Tibial nerve (tissue), 3 donors: ENCODE measurements around the gene CUX1.

Source experiments
- POLR2A ChIP-seq, 2 donors: fragments of 450-650 bp; IDR thresholded peaks; one replicate each; pipeline ENCODE4 v1.6.1; 2017; ENCODE audit warnings: antibody characterized with exemption in 2 of 2, mild to moderate bottlenecking in 2 of 2, moderate library complexity in 2 of 2
- TF ChIP-seq, protein P1 (sequence below), 5 experiments: fragments of 200-600 bp in 3 of 5; fragments of 450-650 bp in 2 of 5; sonication (generic) in 3 of 5; IDR thresholded peaks; one replicate each; pipeline ENCODE4 v1.5.1; 2016 to 2019; ENCODE audit warnings: antibody characterized with exemption in 5 of 5, mild to moderate bottlenecking in 3 of 5, moderate library complexity in 2 of 5

DNA sequence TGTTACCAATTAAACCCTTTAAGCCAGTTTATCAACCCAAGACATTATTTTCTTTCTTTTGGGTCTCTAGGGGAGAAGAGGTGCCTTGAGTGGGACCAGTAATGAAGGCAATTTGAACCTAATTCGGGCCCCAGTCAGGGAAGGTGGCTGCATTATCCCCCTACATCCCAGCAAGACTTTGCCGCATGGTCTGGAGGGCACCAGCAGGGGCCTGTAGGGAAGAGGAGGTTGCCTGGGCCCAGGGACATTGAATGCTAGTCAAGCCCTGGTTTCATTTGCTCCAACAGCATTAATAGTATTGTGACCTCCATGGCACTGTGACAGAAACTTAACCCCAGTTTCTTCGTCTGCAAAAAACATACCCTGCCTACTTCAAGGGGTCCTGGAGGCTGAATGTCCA lies 108.8 kb downstream of the CUX1 start:
- TF ChIP-seq, protein P1, sequence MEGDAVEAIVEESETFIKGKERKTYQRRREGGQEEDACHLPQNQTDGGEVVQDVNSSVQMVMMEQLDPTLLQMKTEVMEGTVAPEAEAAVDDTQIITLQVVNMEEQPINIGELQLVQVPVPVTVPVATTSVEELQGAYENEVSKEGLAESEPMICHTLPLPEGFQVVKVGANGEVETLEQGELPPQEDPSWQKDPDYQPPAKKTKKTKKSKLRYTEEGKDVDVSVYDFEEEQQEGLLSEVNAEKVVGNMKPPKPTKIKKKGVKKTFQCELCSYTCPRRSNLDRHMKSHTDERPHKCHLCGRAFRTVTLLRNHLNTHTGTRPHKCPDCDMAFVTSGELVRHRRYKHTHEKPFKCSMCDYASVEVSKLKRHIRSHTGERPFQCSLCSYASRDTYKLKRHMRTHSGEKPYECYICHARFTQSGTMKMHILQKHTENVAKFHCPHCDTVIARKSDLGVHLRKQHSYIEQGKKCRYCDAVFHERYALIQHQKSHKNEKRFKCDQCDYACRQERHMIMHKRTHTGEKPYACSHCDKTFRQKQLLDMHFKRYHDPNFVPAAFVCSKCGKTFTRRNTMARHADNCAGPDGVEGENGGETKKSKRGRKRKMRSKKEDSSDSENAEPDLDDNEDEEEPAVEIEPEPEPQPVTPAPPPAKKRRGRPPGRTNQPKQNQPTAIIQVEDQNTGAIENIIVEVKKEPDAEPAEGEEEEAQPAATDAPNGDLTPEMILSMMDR (IDR thresholded peaks at IDR 0.05): no peak
- no peak for TF ChIP-seq POLR2A (IDR thresholded peaks at IDR 0.05)
